GM18873 (cell line): ENCODE measurements around the gene SLC25A51.
A peak's percentile ranks its signal among the peaks of the same experiment; 100 is the strongest.
"Not testable (repeated sequence)": the region's sequence is repeated elsewhere in the genome, so short reads cannot be mapped to it uniquely, and the experiment has no call there.

Experiments used
- ATAC-seq: cut with Tn5 transposase; IDR thresholded peaks from one replicate; pipeline ENCODE4 v1.9.1; 2021; ENCODE audit warnings: mild to moderate bottlenecking, moderate library complexity, moderate number of reproducible peaks; ENCODE audit not compliant: unreplicated experiment, low FRiP score

Gene SLC25A51

DNA sequence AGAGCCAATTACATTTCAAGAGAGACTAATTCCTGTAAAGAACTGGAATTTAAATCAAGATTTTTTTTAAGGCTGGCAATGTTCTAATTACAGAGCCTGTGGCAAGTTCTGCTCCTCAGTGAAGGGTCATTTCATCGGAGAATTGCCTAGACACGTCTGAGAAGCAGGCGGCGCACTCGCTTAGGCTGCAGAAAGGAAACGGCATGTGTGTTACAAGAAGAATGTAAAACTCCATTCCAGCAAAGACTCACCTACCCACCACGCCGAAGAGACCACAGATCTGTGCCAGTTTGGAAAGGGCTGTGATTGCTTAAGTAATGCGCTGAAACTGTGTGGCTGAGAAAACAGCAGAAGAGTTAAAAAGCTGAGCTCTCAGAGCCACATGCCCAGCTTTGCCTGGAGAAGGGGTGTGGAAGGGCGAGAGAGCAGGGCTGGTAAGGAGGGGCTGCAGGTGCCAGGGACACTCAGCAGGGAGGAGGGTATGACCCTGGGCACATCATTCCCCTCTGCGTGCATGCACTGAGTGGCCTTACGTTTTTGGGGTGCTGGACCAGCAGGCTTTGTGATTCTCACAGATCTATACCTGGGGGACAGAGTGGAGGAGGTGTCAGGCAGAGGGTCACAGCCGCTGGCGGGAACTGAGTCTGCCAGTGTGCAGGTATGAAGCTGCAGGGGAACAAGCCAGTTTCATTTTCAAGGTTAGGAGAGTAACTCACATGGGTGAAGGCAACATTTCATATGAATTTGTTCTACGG lies 17.8 kb upstream of the SLC25A51 start:
- no peak for ATAC-seq

DNA sequence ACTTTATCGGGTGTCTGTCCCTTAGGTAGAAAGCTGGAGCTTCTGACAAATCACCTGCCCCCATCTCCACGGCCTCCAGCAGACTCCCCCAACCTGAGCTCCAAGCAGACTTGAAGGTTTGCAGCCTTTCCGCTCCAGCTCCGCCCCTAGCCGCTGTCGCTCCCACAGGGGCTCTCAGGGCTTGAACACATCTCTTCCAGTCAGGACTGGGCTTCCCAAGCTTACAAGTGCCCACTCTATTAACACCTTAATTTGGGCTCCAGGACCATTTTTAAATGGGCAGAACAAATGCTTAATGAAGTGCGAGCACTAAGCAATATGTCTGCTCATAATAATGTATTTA lies 17.2 kb upstream of the SLC25A51 start:
- no peak for ATAC-seq

DNA sequence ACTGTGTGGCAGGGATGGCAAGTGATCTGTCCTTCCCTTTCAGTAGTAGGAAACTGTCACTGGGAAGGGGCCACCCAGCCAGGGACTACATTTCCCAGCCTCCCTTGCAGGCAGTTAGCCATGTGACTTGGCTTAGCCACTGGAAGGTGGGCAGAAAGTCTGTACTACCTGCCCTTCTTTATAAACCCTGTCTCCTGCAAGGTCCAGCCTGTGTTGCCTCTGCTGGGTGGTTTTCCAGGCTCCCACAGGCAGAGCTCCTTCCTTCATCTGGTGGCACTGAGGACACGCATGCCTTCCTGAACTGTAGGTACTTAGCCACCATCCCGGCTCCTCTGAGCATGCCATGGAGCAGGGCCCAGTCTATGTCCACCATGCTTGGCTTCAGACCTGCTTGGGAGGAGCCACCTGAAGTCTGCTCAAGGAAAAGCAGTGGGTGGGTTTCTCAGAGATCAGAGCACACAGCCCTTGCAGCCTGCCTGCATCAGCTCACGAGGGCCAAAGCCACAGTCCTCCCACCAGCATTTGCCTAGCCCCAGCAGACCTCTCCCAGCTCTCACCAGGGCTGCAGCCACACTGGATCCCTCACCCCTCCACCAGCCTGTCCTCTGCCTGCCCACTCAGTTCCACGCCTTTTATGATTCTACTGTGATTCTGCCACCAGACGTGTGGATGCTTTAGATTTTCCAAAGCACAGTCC lies 16.7 kb upstream of the SLC25A51 start:
- ATAC-seq, result no peak

DNA sequence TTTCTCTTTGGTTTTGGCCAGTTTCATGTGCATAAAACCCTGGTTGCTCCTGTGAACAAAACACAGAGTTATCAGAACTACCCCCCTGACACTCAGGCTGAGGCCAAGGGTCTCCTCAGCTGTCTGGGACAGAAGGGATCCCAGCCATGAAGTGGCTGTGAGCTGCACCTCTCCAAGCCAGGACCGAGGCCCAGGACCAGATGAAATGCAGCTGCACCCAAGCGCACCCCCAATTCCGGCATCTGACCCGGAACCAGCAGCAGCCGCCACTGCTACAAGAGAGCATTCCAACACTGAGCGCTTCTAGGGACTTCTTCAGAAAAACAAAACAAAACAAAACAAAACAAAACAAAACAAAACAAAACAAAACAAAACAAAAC lies 16.0 kb upstream of the SLC25A51 start:
- ATAC-seq, result no peak

DNA sequence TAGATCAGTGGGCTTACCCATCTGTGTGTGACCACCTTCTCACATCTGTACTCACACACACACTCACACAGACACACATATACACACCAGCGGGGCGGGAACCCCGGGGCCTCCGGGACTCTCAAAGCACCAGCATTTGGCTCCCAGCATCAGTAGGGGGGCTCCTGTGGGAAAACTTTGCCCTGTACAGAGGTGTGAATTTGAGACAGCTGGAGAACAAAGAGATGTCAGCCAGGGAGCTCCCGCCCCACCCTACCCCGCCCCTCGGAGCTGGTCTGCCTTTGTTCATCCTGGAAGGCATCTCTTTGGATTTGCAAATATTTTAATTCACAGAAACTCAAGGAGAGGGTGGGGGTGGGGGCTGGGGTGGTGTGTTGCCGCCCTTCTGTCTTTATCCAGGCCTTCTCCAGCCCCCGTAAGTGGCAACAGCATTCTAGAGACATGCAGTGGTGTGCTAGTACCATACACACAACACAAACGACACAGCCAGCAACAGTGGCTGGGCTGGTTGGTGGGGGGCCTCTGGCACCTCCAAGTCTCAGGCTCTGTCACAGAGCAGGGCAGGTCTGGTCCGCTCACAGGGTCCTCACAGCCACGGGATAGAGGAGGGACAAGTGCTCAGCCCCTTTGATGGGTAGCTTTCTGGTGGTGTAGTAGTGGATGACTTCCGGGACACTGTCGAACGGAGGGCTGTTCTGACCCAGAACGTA lies 15.5 kb upstream of the SLC25A51 start:
- no peak for ATAC-seq

DNA sequence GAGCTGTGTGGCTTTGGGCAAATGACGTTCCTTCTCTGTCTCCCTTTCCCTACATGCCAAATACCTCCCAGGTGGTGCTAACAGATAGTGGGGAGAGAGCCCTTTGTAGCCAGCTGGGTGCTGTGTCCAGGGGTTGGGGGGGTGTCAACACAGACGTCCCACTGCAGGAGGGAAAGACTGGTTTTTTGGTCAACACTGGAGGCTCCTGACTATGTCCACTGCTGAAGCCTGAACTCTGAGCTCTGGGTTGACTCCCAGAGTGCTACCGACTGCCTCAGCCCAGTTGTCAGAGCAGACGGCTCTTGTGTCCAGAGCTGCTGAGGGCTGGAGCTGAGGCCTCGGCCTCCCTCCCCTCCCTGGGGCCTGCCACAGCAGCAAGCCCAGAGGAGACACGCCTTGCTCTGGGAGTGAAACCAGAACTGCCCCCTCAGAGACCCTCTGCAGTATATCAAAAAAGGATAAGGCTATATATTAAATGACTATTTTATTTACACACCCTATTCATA lies 14.8 kb upstream of the SLC25A51 start:
- ATAC-seq, result no peak

DNA sequence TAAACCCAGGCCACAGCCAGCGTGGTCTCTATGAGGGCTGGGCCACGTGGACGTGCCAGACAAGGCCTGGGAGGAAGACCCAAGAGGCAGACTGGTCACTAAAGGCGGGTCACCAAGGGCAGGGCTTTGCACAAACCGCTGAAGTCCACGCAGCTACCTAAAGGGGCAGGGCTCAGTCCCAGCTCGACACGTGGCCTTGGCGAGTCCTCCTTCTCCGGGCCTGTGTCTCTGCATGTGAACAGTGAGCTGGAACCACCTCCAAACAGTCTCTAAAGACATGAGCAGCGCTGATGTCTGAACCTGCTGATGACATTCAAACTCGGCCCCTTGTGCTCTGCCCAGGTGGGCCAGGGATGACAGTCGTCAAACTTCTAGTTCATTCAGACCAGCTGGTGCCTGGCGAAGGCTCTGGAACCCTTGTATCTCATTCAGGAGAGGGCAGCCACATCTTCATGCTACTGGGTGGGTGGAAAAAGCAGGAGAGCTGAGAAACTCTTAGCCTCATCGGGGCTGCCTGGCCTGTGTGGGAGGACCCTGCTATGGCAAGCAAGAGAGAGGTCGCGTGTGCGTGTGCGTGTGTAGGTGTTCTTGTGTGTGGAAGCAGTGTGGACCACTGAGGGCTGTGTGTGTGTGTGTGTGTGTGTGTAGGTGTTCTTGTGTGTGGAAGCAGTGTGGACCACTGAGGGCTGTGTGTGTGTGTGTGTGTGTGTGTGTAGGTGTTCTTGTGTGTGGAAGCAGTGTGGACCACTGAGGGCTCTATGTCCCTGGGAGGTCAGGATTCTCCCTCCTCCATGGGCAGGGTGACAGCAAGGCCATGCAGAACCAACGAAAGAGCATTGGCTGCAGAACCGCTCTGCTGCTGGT lies 14.1 kb upstream of the SLC25A51 start:
- no peak for ATAC-seq

DNA sequence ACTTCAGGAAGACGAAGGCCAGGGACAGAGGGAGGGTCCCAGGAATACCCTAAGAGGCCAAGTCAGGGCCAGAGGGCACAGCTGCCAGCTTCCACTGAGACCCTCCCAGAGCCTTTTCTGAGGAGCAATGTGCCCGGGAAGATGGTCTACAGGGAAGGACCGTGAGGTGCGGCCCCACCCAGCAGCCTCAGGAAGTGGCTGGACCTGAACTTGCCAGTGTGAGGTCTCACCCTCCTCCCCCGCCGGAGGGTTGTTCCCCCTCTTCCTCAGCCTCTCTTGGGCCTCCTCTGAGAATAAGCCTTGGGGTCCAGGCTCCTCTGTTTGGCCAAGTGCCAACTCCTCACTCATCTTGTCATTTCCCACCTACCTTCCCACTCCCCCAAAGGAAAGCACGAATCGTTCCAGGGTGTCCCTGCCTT lies 13.4 kb upstream of the SLC25A51 start:
- ATAC-seq, result no peak

DNA sequence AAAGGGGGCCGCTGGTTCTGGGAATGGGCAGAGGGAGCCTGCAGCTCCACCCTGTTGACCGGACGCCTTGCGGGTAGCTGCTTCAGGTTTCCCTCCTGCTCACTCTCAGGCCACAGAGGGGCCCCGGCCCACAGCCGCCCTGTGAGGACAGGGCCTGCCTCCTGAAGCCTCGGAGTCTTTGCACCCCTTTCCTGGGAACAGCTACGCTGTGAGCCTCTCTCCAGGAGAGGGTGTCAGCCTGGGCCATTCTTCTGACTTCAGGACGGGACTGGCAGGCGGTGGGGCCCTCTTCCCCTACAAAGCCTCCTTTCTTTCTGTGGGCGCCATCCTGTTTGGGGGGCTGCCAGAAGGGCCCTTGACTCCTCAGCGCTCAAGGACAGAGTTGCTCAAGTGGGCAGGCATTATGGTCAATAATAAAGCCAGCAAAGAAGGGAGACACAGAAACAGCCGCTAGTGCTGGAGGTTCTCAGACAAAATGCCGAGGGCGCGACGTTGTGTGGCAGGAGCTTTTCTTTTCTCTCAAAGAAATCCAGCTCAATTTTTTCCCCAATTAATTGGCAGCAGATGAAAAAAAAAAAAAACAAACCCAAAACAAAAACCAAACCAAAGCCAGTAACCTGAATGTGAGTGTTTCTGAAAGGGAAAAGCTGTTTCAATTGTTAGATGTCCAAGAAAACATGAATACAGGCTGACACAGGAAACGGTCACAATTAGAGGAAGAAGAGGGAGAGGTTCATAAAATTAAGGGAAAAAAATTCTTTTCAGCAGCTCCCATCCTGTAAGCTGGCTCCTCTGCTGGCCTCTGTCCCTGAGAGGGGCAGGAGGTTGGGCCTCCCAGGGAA lies 12.8 kb upstream of the SLC25A51 start:
- ATAC-seq, result no peak

DNA sequence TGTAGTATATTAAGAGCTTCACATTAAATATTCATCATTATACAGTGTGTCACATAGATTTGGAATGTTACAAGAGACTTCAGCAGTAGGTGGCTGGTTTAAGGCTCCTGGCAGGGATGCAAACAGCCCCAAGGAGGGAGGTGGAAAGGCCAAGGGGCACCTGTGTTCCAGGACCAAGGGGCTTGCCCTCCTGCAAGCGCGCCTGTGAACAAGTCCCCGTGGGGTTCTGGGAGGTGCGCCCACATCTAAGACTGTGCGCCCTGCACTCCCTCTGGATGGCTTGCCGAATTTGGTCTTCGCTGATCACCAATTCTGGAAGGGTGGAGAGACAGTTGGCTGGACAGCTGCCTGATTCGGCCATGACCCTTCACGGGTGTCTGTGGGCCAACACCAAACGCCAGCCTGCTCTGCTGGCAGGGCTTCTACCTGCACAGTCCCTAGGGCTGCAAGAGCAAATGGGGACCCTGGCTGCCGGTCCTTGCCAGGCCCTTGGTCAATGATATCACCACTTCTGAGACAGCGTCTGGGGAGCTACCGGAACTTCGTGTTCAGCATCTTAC lies 12.1 kb upstream of the SLC25A51 start:
- ATAC-seq, result no peak

DNA sequence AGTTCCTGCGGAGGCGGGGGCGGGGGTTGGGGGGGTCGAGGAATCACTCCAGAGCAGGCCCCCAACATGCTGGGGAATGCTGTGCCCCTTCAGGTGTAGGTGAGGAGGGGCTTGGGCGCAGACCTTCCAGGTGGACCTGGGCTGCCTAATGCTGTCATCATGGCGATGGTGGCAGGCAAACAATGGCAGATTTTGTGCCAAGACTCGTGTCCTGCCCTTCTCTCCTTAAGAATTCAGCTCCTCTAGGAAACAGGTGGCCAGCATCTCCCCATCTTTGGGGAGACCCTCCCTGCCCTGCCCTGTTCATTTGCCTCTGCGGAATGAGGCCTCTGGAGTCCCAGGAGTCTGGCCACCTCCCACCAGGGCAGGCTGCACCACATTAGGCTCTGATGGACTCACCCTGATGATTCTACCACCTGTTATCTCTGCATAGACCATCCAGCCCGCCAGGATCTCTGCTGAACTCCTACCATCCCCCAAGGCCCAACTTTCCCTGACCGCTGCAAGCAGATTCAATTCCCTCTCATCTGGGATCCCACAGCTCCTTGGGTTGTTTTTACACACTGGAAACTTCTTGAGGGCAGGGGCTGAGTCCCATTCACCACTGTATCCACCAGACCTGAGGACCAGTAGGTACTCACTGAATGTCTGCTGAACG lies 10.9 kb upstream of the SLC25A51 start:
- no peak for ATAC-seq

DNA sequence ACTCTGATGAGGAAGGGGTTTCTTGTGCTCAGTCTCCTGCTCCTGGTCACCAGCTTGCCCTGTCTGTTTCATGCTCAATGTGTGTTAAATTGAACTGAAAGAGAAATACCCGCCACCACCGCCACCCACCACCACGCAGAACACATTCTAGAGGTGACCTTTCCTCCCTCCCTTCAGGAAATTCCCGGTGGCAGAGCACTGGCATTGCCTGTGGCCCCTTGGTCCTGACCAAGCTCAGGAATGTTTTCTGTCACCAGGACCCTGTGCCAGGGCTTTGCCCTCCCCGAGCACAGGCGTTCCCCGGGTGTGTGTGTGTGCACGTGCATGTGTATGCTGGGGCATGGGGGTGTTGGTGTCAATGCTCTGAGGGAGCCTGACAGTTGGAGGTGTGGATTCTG lies 10.2 kb upstream of the SLC25A51 start:
- no peak for ATAC-seq

DNA sequence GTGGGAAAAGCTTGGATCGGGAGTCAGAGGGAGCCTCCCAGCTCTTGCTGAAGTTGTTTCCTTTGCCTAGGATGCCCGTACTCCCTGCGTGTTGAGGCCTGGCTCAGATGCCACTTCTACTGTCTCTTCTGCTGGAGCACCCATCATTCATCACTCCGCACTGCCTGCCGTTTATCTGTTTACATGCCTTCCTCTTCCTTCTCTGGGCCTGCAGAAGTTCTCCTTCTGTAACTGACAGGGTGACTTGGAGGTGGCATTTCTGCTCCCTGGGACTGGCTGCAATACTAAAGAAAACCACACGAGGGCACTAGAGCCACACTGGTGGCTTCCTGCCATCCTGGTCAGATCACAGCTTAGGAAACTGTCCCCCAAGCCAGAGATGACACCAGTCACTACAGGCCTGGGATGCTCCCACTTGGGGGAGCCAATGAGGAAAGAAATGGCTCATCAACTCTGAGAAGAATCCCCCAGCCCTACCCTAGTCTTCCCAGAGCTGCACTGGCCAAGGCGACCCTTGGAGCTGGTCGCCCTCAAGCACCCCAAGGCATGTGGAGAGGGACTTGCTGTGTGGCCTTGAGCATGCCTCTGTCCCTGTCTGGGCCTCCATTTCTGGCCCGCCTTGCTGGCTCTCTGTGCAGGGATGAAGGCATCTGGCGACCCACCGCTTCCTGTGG lies 9.7 kb upstream of the SLC25A51 start:
- peak; percentile 57 for ATAC-seq

DNA sequence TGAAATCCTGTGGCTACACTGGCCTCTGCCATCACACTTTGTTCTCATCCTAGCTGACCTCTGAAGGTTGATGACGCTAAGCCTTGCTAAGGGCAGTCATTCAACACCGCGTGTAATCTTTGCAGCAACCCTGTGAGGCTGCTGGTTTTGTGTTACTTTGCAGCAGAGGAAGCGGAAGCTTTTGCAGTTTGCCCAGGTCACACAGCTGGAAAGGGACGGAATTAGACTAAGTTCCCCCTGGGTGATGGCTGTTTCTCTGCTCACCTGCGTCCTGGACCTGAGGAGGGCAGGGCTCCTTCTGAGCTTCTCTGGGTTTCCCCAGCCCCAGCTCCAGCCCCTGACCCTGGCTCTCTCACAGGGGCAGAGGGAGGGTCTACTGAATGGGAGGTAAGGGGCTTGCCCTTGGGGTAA lies 7.3 kb upstream of the SLC25A51 start:
- ATAC-seq, result no peak

DNA sequence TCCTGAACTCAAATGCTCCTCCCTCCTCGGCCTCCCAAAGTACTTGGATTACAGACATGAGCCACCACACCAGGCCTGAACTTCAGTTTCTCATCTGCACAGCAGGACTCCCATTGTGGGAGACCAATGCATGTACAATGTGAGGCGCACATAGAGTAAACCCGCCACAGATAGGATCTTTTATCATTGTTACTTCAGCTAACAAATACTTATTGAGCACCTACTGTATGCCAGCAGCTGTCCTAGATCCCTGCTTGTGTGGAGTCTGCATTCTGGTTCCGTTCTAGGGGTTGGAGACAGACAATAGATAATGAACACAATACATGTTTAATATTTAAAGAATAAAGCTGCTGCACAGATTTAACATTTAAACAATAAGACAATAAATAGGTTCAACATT lies 6.3 kb upstream of the SLC25A51 start:
- no peak for ATAC-seq

DNA sequence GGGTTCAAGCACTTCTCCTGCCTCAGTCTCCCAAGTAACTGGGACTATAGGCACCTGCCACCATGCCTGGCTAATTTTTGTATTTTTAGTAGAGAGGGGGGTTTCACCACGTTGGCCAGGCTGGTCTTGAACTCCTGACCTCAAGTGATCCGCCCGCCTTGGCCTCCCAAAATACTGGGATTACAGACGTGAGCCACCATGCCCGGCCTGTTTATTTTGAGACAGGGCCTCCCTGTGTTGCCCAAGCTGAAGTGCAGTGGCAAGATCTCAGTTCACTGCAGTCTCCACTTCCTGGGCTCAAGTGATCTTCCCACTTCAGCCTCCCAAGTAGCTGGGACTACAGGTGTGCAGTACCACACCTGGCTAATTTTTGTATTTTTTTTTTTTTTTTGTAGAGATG lies 5.9 kb upstream of the SLC25A51 start:
- not testable (repeated sequence) for ATAC-seq

DNA sequence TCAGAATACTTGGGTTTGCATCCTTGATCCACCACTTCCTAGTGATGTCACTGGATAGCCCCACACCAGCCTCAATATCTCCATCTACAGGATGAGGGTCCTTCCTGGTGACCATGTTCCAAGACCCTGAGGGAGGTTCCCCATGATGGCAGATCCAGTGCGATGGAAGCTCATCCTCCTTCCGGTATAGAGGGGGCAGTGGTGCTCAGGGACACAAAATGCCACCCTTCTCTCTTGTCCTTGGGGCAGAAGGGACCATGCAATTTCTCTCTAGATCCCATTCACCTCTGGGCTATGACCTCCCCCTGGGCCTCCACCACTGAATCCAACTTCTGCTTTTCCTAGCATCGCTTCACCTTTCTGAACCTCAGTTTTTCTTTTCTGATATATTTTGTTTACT lies 5.4 kb upstream of the SLC25A51 start:
- ATAC-seq, result no peak

DNA sequence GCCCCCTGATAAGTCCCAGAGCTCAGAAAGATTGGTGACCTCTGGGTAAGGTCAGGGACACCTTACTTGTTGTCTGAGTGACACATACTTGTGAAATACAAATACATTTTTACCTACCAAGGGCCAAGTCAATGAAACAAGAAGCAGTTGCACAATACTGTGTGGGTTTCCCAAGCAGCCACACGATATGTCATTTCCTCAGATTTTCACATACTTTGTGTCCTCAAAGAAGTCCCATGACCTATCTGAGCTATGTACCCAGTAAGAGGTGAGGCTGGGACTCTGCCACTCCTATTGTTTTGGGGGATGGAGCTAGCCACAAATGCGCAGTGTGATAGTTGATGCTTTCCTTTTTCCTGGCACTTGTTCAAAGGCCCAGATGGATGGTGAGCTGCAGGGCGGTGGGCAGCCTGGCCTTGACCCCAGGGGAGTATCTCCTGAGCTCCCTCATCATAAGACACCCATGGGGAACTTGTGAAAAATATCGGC lies 4.8 kb upstream of the SLC25A51 start:
- no peak for ATAC-seq
